Adipocyte (in vitro differentiated cells): ENCODE measurements around the gene COL25A1.

ENCODE experiments used
- DNase-seq: peaks from one replicate; pipeline ENCODE4 v3.0.0-alpha.2; 2015; ENCODE audit warnings: low read depth
- H3K27me3 ChIP-seq: replicated peaks from 2 replicates; pipeline ENCODE4 v1.7.0; 2013; ENCODE audit warnings: mild to moderate bottlenecking, low read length, moderate library complexity; ENCODE audit not compliant: control insufficient read depth, insufficient read depth
- H3K36me3 ChIP-seq: 2 replicates; pipeline ENCODE4 v1.7.0; 2013; ENCODE audit warnings: low read length, mild to moderate bottlenecking, moderate library complexity; ENCODE audit not compliant: control insufficient read depth, insufficient read depth, severe bottlenecking
- H3K4me1 ChIP-seq: 2 replicates; pipeline ENCODE4 v1.7.0; 2013; ENCODE audit warnings: mild to moderate bottlenecking, low read length, moderate library complexity; ENCODE audit not compliant: control insufficient read depth, insufficient read depth
- H3K4me3 ChIP-seq: 2 replicates; pipeline ENCODE4 v1.7.0; 2013; ENCODE audit warnings: mild to moderate bottlenecking, low read length, moderate library complexity
- H3K9ac ChIP-seq: 2 replicates; pipeline ENCODE4 v1.7.0; 2013; ENCODE audit warnings: mild to moderate bottlenecking, low read length, moderate library complexity
- H3K9me3 ChIP-seq: 2 replicates; pipeline ENCODE4 v1.7.0; 2013; ENCODE audit warnings: mild to moderate bottlenecking, low read length, moderate library complexity; ENCODE audit not compliant: control insufficient read depth

The COL25A1 gene

DNA sequence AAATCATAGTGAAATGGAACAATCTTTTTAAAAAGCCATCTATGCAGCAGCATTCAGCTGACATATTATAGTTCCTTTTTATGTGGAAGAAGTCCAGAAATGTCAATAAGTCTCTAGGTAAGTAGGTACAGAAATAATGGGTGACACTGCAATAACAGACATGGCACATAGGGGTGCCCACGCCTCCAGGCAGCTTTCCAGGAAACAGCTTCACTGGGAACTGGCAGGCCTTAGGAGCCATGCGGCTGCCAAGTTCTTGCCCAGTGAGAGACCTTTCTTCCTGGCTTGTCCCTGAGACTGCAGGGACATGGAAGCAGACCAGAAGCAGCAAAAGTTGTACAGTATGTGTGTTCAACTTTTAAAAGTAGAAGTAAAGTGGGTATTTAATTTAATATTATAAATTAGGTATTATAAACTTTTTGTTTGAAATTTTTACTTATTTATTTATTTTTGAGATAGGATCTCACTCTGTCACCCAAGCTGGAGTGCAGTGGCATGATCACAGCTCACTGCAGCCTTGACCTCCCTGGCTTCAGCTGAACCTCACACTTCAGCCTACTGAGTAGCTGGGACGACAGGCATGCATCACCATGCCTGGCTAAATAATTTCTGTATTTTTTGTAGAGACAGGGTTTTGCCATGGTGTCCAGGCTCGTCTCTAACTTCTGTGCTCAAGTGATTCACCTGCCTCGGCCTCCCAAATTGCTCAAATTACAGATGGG lies 527.5 kb downstream of the COL25A1 start:
- DNase-seq, result no peak

DNA sequence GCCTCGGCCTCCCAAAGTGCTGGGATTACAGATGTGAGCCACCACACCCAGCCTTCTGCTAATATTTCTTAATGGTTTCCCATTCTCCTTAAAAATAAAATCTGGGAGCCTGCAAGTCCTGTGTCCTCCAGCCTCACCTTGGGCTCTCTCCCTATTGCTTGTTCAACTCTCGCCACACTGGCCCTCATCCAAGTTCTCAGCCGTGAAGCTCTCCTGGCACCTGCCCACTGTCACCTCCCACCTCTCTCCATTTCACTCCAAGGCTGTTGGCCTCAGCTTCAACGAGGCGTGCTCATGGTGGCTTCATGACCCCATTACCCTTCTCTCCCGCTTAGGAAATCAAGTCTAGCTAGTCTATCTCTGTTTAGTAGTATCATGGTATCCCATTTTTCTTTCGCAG lies 530.1 kb downstream of the COL25A1 start:
- H3K4me1 ChIP-seq, result no peaks in the 10 kb centered on the region
- H3K27me3 ChIP-seq, result no peaks in the 10 kb centered on the region
- no peaks in the 10 kb centered on the region for H3K36me3 ChIP-seq

More for the DNA sequence above, 527.5 kb downstream of the COL25A1 start:
- Histone ChIP-seq H3K4me3 (no peak overlapping the region), H3K27me3 (no peaks in the 10 kb centered on the region), H3K4me1 (peaks cover 4% of the 10 kb centered on the region), H3K9ac (no peak overlapping the region), H3K9me3 (no peaks in the 10 kb centered on the region), H3K36me3 (no peaks in the 10 kb centered on the region)

GRCh38 chr4:108766058-108766457 lies 536.4 kb downstream of the COL25A1 start:
- no peaks in the 10 kb centered on the region for H3K9me3 ChIP-seq
- H3K9ac ChIP-seq, result no peak overlapping the region
- no peaks in the 10 kb centered on the region for H3K36me3 ChIP-seq
- no peak for DNase-seq
- H3K27me3 ChIP-seq, result peaks cover 11% of the 10 kb centered on the region
- peaks cover 9% of the 10 kb centered on the region for H3K4me1 ChIP-seq
- no peak overlapping the region for H3K4me3 ChIP-seq

More for the DNA sequence above, 530.1 kb downstream of the COL25A1 start:
- no peak overlapping the region for H3K9ac ChIP-seq
- H3K9me3 ChIP-seq, result no peaks in the 10 kb centered on the region
- H3K4me3 ChIP-seq, result no peak overlapping the region
- DNase-seq, result no peak

DNA sequence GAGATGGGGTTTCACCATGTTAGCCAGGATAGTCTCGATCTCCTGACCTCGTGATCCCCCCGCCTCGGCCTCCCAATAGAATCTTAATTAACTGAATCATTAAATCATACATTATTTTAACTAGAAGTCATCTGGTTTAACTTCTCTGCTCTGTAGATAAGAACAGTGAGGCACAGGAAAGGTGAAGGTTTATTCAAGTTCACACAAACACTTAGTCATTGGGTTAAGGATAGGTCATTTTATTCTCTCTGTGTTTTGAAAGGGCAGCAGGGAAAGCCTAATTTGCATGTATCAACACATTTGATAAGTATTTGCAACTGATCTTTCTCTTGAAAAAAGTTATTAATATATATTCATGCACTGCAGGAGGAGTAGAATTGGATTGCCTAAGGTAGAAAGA lies 538.5 kb downstream of the COL25A1 start:
- Histone ChIP-seq H3K9ac (no peak overlapping the region), H3K4me3 (no peak overlapping the region), H3K4me1 (peaks cover 9% of the 10 kb centered on the region), H3K36me3 (no peaks in the 10 kb centered on the region), H3K9me3 (no peaks in the 10 kb centered on the region), H3K27me3 (peaks cover 18% of the 10 kb centered on the region)
- DNase-seq, result no peak

DNA sequence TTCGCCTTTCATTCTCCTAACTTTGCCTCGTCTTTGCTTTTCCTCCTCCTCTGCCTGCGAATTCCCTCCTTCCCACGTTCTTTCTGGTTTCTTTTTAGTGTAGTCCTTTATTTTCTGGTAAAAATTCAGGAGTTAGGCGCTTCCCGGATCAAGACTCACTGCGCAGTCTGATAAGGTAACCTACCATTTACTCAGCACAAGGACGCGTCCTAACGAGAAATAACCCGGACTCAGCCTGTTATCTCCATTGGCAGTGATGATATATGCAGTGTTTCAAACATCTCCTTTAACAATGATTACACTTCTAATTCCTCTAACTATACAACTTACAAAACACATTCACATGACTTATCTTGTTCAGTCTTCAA lies 539.2 kb downstream of the COL25A1 start:
- DNase-seq, result peak; percentile 24
- Histone ChIP-seq H3K4me3 (peak overlapping the region; percentile 85), H3K36me3 (no peaks in the 10 kb centered on the region), H3K9ac (peak overlapping the region; percentile 21), H3K27me3 (peaks cover 18% of the 10 kb centered on the region), H3K4me1 (peaks cover 9% of the 10 kb centered on the region), H3K9me3 (no peaks in the 10 kb centered on the region)

- peak; percentile 43 for DNase-seq
Observed at GRCh38 chr4:108762559-108763225, 539.8 kb downstream of the COL25A1 start, which contains the start of gene ETNPPL. TSS of gene ETNPPL (minus strand) at chr4:108763053. CDS start at chr4:108762898, 155 bp downstream.

More at GRCh38 chr4:108762559-108763225, 539.8 kb downstream of the COL25A1 start, which contains the start of gene ETNPPL:
- Histone ChIP-seq H3K27me3 (peaks cover 18% of the 10 kb centered on the region), H3K36me3 (no peaks in the 10 kb centered on the region), H3K4me3 (peak within 1 kb of the TSS; percentile 85), H3K9me3 (no peaks in the 10 kb centered on the region), H3K4me1 (peaks cover 9% of the 10 kb centered on the region), H3K9ac (peak within 1 kb of the TSS; percentile 21)
